Measurements from ENCODE around the gene RRAS. TPM values are rescaled to one million over a fixed set of nuclear protein-coding genes. Genes with fewer than 3 reads are reported as not detected.
A peak's percentile ranks its signal among the peaks of the same experiment; 100 is the strongest.

RRAS gene
- 140 and 190 TPM in 2 replicates for total RNA-seq (2014; rRNA removed; shearing (Covaris generic); ENCODE audit: low replicate concordance)

DNA sequence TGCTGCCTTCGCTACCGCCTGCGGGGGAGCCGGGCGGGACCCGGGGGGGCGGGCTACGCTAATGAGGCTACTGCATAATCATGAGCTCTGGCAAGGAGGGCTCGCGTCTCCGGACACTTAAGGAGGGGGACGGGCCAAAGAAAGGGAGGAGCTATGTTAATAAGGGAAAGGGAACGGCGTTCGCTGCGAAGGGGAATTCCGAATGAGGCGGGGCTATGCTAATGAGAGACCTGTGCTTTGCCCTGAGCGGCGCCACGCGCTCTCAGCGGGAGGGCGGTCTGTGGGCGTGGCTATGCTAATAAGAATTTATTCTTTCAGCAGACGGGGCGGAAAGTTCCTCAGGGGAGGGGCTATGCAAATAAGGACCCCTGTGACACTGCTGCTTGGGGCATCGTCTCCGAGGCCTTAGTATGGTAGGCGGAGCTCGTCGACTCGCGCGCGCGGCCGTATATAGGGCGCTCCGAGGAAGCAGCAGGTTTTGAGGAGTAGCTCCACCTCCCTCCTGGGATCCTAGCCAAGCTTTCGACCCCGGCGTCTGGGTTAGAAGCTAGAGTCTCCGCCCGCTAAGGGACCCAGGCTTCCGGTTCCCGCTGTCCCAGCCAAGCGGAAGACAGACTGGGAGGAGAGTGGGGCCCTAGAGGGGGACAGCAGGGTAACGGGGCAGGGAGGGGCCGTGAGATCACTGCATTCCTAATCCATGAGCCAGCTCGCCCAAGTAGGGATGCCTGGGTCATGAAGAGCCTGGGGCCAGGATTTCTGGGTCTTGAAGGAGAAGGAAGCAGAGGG lies at the start of gene RRAS:
RRAS (minus strand) TSS at position 31 of the 786 bp plus-strand sequence. CDS start 45 bp downstream, outside the sequence.
- DNase-seq (ENCODE audit: low read depth): peak; percentile 100
- in situ Hi-C loops (cut with HindIII; ENCODE audit: low pct_unique_long_range_greater_than_20kb, low sequenced_read_pairs): no loop called here

DNA sequence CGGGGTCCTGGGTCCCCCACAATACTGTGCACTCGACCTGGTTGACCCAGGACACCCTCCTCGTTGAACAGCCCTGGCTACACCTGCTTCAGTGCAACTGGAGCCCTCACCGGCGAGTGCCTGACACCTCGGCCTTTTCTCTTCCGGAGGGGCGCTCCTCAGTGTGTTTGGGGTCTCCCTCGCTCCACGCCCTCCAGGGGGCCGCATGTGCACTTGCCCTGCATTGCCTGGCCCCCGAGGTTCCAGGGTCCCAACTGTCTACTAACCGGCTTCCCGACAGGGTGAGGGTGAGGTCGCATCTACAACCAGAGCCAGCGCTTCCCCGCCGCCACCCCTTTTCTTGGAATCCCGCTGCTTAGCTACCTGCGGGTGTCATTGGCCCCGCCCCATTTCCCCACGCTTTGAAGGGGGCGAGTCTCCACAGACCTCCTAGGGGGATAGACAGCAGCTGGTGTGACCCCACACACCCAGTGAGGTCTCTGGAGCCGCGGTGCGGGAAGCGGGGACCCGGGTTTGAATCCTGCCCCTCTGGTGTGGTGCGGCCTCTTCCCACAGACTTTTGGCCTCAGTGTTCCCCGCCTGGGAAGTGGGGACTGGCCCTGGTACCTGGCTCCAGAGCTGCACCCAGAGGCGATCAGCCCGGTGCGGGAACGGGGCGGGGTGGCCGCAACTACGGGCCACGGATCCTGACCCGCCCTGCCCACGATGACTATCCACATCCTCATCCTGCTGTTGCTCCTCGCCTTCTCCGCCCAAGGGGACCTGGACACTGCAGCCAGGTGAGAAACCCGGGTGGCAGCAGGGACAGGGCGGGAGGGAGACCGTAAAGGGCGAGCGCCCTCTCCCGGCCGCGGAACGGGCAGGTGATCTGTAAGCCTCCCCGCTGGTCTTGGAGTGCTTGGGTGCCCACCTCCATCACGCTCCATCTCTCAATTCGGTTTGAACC lies 49.5 kb upstream of the RRAS start, which contains the start of gene ADM5:
ADM5 (plus strand) TSS at position 462 of the 946 bp plus-strand sequence; CDS start at position 706, 244 bp downstream.
- in situ Hi-C loops (cut with HindIII; ENCODE audit: low pct_unique_long_range_greater_than_20kb, low sequenced_read_pairs): no loop called here
- DNase-seq (ENCODE audit: low read depth): no peak

DNA sequence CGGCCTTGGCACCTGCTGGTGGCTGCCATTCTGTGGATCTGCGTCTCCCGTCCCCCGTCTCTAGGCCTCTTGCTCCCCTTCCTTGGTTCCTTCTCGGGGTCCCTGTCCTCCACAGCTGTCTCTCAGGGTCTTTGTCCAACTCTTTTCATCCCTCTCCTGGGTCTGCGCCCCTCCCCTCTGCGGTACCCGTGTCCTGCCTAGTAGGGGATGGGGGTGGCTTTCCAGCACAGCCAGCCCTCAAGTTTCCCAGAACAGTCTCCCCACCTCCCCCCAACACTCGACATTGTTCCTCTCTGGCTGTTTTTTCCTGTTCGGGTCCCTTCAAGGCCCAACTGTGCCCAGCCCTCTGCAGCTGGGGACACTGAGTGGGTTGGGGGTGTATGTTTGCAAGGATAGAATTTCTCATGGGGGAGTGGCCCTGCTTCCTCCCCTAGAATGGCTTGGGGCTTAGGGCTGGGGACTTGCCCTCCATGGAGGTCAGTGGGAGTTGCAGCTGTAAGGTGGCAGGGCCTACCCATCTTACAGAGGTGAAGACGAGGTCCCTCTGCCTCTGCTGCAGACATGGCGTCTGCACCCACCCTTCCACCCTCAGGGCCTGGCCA lies 48.7 kb upstream of the RRAS start:
- no peak for DNase-seq (ENCODE audit: low read depth)
- in situ Hi-C loops (cut with HindIII; ENCODE audit: low pct_unique_long_range_greater_than_20kb, low sequenced_read_pairs): no loop called here

- in situ Hi-C loops (cut with HindIII; ENCODE audit: low pct_unique_long_range_greater_than_20kb, low sequenced_read_pairs): no loop called here
- DNase-seq (ENCODE audit: low read depth): no peak
Measured at GRCh38 chr19:49687566-49688316, 47.8 kb upstream of the RRAS start.

- in situ Hi-C loops (cut with HindIII; ENCODE audit: low pct_unique_long_range_greater_than_20kb, low sequenced_read_pairs): no loop called here
- no peak for DNase-seq (ENCODE audit: low read depth)
Measured at GRCh38 chr19:49687150-49687549, 47.2 kb upstream of the RRAS start.

DNA sequence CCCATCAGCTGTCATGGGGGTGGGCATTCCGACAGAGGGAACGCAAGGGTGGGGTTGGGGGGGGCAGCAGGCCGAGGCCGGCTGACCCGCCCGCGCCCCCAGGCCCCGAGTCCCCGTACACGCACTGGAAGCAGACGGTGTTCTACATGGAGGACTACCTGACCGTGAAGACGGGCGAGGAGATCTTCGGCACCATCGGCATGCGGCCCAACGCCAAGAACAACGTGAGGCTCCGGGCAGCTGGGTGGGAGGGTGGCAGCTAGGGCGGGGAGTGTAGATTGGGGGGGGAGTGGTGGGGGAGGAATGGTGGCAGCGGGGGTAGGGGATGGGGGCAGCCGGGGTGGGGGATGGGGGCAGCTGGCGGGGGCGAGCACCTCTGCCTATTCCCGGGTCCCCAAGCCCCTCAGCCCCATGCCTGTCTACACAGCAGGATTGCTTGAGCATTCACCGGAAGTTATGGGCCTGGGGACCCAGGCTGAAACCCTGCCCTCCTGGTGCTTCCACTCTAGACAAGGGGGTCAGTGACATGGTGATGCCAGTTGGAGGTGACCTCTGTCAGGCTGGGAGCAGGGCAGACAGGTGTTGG lies 46.7 kb upstream of the RRAS start:
- DNase-seq (ENCODE audit: low read depth): no peak
- in situ Hi-C loops (cut with HindIII; ENCODE audit: low pct_unique_long_range_greater_than_20kb, low sequenced_read_pairs): no loop called here

DNA sequence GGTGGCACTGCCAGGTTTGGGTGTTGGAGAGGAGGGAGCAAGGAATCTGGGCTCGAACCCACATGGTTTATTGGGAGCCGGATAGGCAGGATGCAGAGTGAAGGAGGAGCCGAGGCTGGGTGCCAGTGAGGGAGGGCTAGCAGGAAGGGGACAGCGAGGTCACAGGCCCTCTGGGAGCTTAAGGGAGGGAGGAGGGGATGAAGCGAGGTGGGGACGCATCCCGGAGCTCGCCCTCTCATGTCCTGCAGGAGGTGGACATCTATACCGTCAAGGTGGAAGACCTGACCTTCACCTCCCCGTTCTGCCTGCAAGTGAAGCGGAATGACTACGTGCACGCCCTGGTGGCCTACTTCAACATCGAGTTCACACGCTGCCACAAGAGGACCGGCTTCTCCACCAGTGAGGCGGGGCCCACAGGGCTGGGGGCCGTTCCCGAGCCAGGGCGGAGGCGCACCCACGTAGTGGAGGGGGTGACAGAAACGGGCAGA lies 45.9 kb upstream of the RRAS start:
- DNase-seq (ENCODE audit: low read depth): no peak
- in situ Hi-C loops (cut with HindIII; ENCODE audit: low pct_unique_long_range_greater_than_20kb, low sequenced_read_pairs): no loop called here

DNA sequence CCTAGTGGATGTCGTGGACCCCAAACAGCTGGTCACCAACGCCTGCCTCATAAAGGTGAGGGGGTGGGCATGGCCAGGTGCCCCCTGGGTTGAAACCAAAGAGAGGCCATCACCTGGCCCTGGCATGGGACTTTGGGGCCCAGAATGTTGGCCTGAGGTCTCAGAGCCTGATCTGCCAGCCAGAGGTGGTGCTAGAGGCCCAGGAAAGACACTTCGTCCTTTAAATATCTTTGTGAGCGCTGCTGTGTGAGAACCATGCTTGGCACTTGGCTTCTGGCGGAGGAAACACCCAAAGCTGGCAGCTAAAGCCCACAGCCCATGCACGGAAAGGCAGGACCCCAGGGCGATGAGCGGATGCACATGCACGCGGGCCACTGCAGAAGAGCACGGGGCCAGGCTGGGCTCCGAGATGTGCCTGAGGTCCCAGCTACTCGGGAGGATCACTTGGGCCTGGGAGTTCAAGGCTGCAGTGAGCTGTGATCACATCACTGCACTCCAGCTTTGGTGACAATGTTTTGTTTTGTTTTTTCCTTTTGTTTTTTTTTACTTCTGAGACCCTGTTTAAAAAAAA lies 45.1 kb upstream of the RRAS start:
- in situ Hi-C loops (cut with HindIII; ENCODE audit: low pct_unique_long_range_greater_than_20kb, low sequenced_read_pairs): no loop called here
- DNase-seq (ENCODE audit: low read depth): no peak

GRCh38 chr19:49684251-49684982 lies 44.5 kb upstream of the RRAS start:
- no peak for DNase-seq (ENCODE audit: low read depth)
- in situ Hi-C loops (cut with HindIII; ENCODE audit: low pct_unique_long_range_greater_than_20kb, low sequenced_read_pairs): no loop called here

- in situ Hi-C loops (cut with HindIII; ENCODE audit: low pct_unique_long_range_greater_than_20kb, low sequenced_read_pairs): no loop called here
Measured at GRCh38 chr19:49683814-49684250, 43.9 kb upstream of the RRAS start.

GRCh38 chr19:49682274-49682673 lies 42.3 kb upstream of the RRAS start:
- no peak for DNase-seq (ENCODE audit: low read depth)
- in situ Hi-C loops (cut with HindIII; ENCODE audit: low pct_unique_long_range_greater_than_20kb, low sequenced_read_pairs): no loop called here

More at GRCh38 chr19:49683814-49684250, 43.9 kb upstream of the RRAS start:
- DNase-seq (ENCODE audit: low read depth): no peak

GRCh38 chr19:49681830-49682229 lies 41.9 kb upstream of the RRAS start:
- DNase-seq (ENCODE audit: low read depth): no peak
- in situ Hi-C loops (cut with HindIII; ENCODE audit: low pct_unique_long_range_greater_than_20kb, low sequenced_read_pairs): no loop called here

DNA sequence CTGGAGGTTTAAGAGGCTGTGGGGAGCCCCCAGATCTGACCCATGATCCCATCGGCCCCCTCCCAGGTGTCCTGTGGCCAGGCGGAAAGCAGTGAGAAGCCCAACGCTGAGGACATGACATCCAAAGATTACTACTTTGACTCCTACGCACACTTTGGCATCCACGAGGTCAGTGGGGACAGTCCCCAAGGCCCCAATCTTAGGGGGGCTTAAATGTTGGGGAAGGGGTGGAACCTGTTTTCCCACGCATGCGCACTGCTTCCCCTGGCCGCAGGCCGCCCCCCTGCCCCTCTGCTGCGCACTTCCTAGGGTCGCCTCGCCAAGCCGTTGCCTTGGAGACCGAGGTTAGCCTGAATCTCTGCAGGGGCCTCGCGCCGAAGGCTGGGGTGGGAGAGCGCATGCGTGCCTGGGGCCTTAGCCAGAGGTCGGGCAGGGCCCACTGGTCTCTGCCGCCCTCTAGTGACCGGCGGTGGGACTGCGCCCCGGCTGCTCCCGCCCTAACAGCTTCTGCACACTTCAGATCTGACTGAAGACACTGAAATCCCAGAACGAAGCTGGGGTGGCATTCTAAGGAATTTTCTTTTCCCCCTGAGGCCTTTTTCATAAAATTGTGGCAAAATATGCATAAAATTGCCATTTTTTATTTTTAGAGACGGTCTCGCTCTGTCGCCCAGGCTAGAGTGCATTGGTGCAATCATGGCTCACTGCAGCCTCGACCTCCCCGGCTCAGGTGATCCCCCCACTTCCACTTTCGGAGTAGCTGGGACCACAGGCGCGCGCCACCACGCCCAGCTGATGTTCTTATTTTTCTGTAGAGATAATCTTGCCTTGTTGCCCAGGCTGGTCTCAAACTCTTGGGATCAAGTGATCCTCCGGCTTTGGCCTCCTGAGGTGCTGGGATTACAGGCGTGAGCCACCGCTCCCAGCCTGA lies 40.7 kb upstream of the RRAS start:
- peak; percentile 71 for DNase-seq (ENCODE audit: low read depth)
- in situ Hi-C loops (cut with HindIII; ENCODE audit: low pct_unique_long_range_greater_than_20kb, low sequenced_read_pairs): no loop called here

- in situ Hi-C loops (cut with HindIII; ENCODE audit: low pct_unique_long_range_greater_than_20kb, low sequenced_read_pairs): no loop called here
- DNase-seq (ENCODE audit: low read depth): no peak
Measured at GRCh38 chr19:49679771-49680413, 39.9 kb upstream of the RRAS start.
